WI38 (cell line): ENCODE results near the gene BCL2L13.
"Not testable (repeated sequence)": the region's sequence is repeated elsewhere in the genome, so short reads cannot be mapped to it uniquely, and the experiment has no call there.

Experiments used
- H3K4me3 ChIP-seq: 2 replicates; pipeline ENCODE4 v1.5.1; 2011; ENCODE audit warnings: low read depth, mild to moderate bottlenecking, control low read depth, low read length
- TF ChIP-seq, protein P1 (sequence below): IDR thresholded peaks from 2 replicates; pipeline ENCODE4 v1.5.1; 2012; ENCODE audit warnings: low read depth, mild to moderate bottlenecking, control low read depth, low read length

BCL2L13 gene

DNA sequence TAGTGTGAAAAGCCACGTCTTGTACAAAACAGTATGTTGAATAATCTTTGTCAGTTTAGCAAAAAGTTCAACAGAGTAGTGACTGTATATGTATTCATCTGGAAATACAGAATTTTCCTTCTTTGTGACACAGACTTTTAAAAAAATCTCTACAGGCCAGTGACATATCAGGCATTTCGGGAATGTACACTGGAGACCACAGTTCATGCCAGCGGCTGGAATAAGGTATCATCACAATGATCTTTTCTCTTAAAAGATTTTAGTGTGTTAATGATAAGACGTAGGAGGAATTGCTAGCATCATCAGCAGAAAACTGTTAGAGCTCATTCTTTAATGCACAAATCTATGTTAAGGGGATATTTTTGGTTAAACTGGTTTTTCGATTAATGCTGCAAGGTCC lies 57.4 kb downstream of the BCL2L13 start:
- TF ChIP-seq, protein P1, sequence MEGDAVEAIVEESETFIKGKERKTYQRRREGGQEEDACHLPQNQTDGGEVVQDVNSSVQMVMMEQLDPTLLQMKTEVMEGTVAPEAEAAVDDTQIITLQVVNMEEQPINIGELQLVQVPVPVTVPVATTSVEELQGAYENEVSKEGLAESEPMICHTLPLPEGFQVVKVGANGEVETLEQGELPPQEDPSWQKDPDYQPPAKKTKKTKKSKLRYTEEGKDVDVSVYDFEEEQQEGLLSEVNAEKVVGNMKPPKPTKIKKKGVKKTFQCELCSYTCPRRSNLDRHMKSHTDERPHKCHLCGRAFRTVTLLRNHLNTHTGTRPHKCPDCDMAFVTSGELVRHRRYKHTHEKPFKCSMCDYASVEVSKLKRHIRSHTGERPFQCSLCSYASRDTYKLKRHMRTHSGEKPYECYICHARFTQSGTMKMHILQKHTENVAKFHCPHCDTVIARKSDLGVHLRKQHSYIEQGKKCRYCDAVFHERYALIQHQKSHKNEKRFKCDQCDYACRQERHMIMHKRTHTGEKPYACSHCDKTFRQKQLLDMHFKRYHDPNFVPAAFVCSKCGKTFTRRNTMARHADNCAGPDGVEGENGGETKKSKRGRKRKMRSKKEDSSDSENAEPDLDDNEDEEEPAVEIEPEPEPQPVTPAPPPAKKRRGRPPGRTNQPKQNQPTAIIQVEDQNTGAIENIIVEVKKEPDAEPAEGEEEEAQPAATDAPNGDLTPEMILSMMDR, result no peak
- H3K4me3 ChIP-seq, result no peak overlapping the region

- H3K4me3 ChIP-seq, result not testable (repeated sequence)
Observed at GRCh38 chr22:17697196-17697595, 58.6 kb downstream of the BCL2L13 start.

GRCh38 chr22:17698276-17698675 lies 59.7 kb downstream of the BCL2L13 start:
- H3K4me3 ChIP-seq, result not testable (repeated sequence)

DNA sequence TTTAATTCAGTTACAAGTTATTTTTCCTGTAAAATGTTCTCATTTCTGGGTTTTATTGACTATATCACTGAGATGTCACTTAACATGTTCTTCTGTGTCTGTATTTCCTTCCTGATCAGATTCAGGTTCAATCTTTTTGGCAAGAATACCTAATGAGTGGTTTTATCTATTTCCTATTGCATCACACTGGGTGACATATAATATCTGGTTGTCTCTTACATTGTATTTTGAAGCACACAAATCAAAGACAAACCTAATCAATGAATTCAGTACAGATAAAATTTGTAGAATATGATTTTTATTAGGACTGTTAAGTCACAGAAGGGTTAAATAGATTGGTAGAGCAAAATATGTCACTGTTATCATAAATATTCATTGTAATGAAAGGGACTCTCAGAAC lies 60.4 kb downstream of the BCL2L13 start:
- TF ChIP-seq, protein P1, result no peak
- no peak overlapping the region for H3K4me3 ChIP-seq

DNA sequence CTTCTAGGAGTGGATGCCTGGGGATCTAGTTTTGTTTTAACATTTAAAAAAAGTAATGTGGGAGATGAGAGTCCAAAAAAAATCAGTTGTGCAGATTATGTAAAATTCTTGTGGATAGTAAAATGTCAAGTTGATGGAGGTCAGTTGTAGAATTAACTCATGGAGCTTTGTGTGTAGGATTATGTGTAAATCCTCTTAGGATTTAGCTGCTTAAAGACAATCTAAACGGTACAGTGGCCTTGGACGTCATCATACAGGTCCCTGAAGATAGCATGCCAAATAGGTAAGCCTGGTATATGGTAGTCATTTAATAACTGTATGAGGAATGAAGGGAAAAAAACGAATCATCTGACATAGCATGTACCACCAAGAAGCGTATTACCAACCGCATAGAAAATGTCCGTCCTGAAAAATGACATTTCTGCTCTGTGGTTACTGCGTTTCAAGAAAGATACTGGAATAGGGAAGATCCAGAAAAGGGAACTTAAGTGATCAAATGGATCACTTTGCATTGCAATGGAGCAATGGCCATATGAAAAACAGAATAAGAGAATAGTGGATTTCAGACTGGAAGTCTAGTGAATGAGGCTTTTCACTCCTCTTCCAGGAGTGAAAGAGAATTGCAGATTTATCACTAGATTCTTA lies 61.3 kb downstream of the BCL2L13 start:
- TF ChIP-seq, protein P1, result no peak

GRCh38 chr22:17700778-17701177 lies 62.2 kb downstream of the BCL2L13 start:
- H3K4me3 ChIP-seq, result no peak overlapping the region

More for the DNA sequence above, 61.3 kb downstream of the BCL2L13 start:
- no peak overlapping the region for H3K4me3 ChIP-seq

DNA sequence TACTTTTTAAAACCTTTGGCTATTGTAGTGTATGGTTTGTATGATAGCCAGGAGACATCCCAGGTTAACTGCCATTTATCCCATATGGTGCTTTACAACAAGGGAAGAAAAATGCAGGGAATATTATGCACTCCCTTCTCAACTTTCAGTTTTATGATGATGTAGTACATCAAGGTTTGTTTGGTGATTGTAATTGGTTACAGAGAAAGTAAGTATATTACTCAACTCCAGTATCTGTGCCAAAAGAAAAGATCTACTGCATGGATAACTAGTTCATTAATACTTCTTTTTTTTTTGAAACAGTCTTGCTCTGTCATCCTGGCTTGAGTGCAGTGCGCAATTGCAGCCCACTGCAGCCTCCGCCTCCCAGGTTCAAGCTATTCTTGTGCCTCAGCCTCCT lies 65.3 kb downstream of the BCL2L13 start:
- TF ChIP-seq, protein P1, result no peak
- no peak overlapping the region for H3K4me3 ChIP-seq

More at GRCh38 chr22:17700778-17701177, 62.2 kb downstream of the BCL2L13 start:
- TF ChIP-seq, protein P1, result no peak

- H3K4me3 ChIP-seq, result no peak overlapping the region
- TF ChIP-seq, protein P1, result no peak
Observed at GRCh38 chr22:17705546-17705945, 67.0 kb downstream of the BCL2L13 start.
